GM18520 (cell line): ENCODE results near the gene DNER.
"Not testable (repeated sequence)": the region's sequence is repeated elsewhere in the genome, so short reads cannot be mapped to it uniquely, and the experiment has no call there.

Source experiments
- ATAC-seq: cut with Tn5 transposase; IDR thresholded peaks from one replicate; pipeline ENCODE4 v1.9.1; 2021; ENCODE audit not compliant: unreplicated experiment

DNER gene

DNA sequence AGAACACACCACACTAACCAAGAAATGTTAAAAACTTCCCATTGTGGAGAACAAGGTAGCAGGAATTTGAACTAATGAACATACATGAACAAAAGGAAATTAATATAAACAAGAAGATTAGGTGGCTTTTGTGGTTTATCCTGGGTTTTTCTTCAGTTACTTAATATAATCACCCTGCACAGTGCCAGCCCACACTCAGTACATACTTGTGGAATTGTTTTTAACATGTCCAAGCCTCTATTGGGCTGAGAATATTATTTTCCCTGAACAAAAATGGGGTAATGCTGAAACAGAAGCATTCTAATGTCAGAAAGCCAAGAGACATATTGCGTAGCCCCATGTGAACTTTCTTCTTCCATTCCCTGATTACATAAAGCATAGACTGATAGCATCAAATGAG, 202.8 kb downstream of the DNER start:
- ATAC-seq, result no peak

DNA sequence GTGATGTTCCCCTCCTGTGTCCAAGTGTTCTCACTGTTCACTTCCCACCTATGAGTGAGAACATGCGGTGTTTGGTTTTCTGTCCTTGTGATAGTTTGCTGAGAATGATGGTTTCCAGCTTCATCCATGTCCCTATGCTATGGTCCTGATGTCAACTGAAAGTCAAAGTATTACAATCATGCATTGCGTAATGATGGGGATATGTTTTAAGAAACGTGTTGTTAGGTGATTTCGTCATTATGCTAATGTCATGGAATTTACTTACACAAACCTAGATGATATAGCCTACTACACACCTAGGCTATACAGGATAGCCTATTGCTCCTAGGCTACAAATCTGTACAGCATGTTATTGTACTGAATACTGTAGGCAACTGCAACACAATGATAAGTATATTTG, 207.7 kb downstream of the DNER start:
- ATAC-seq, result not testable (repeated sequence)

DNA sequence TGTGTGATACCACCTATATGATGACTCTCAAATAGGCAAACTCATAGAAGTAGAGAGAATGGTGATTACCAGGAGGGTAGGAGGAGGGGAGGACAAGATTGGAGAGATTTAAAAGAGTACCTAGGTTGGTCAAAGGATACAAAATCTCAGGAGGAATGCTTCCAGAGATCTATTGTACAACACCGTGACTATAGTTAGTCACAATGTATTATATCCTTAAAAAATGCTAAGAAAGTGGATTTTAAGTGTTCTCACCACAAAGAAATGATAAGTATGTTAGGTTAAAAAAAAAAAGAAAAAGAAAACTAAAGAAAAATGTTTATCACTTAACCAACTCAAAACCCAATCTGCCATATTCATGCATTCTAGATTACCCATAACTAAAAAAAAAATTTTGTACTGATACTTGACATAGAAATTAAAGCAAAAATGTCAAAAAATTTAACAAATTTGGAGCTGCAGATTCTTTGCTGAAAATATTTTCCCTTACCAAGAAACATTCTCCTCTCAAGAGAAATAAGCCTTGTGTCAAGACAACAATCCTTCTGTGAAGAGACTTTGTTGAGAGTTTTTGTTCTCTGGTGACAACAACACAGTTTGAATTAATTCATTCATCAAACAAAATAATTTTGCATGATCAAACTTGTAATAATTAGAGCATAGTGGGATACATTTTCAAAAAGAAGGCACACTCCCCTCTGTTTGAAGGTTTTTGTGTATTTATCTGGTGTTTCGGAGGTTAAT, 213.1 kb downstream of the DNER start:
- no peak for ATAC-seq

DNA sequence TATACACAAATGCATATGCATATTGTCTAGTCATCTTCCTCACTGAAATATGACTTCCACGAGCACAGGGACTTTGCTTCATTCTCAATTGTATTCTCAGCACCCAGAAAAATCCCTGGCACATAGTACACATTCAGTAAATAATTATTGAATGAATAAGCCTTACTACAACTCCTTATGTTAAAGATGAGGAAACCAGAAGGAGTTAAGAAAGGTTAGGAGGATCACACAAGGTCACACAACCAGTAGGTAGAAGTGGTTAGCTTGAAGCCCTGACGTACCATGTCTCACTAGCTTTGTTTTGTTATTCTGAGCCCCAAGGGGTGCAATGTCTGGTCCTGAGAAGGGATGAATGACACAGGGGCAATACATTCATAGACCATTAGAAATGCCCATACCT, 222.3 kb downstream of the DNER start:
- no peak for ATAC-seq

DNA sequence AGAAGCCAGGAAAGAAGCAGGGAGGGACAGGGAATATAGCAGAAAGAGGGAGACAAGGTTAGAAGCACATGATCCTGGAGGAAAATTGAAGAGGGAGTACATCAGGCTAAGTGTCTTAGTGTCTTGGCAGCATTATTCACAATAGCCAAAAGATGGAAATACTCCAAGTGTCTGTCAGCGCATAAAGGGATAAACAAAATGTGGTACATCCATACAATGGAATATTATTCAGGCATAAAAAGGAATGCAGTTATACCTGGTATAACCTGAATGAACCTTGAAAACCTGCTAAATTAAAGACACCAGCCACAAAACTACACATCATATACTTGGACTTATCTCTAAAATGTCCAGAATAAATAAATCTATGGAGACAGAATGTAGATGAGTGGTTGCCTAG, 224.2 kb downstream of the DNER start:
- no peak for ATAC-seq

DNA sequence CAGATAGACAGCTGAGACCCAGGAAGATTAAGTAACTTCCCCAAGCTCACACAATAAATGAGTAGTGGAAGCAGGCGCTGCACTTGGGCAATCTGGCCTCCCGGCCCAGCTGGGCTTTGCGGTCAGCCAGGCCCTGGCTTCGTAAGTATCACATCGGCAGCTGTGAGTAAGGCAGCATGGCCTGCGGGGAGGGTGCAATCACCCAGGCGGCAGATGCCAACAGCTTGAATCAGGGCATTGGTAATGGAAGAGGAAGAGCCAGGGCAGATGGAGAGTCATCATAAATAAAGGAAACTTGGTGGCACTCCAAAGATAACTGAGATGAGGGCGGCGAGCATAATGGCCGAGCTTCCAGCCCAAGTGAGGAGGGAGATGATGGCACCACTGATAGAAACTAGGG, 225.3 kb downstream of the DNER start:
- ATAC-seq, result no peak

DNA sequence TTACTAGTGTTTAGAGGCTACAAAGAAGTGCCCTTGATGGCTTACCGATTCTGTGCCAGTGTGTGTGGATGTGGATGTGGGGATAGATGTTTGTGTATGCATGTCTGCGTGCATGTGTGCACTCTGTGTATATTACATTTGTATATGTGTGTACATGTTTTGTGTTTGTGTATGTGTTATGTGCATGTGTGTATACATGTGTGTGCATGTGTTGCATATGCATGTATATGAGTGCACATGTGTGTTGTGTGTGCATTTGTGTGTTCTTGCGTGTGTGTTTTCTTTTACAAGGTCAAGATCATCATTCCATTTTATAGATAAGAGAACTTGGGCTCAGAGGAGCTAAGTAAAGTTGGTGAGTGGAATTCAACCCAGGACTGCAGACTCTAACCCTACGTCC, 226.1 kb downstream of the DNER start:
- no peak for ATAC-seq

DNA sequence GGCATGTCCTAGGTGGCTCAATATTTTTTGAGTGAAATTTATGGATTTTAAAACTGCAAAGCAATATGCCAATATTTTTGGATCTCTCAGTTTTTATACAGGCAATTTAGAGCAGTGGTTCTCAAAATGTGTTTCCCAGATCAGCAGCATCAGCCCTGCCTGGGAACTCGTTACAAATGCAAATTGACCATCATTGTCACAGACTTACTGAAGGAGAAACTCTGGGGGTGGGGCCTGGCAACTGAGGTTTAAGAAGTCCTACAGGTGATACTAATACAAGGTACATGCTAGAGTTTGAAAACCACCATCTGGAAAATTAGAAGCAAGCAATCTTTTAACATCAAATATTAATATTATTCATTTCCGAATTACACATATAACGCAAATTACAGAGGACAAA, 227.7 kb downstream of the DNER start:
- ATAC-seq, result no peak

DNA sequence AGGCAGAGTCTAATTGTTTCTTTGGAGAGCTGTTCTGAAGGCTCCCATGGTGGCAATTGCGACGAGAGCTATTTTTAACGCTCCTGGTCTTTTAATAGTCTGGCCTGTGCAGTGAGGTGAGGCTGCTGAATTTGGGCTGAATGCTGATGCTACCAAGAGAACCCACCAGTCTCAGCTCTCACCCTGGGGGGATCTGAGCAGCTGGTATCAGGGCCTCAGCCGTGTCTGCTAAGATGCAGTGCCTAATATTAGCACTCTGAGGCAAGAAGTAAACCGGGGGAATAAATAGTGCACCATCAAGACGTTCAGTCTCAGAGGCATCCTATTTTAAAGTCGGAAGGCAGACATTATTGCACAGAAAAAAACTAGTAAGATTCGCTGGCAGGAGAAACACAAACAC, 228.5 kb downstream of the DNER start:
- ATAC-seq, result no peak

DNA sequence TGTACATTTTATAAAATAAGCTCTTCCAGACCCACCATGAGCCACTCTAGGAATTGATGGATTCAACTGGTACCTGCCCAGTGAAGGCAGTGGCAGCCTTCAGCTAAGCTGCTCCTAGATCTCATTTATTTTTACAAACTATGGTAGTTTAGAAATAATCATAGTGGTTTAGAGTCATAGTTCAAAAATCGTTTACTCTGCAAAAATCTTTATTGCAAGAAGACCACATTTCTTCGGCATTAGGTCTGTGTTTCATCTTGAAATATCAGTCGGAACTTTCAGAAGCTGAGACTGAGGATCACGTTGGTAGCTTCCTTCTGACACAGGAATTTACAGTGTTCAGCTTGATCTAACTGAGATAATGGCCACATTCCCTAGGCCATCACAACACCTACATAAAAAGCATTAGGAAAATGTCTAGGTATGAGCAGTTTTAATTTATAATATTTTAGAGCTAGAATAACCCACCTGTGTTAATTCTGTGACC, 237.0 kb downstream of the DNER start:
- no peak for ATAC-seq

DNA sequence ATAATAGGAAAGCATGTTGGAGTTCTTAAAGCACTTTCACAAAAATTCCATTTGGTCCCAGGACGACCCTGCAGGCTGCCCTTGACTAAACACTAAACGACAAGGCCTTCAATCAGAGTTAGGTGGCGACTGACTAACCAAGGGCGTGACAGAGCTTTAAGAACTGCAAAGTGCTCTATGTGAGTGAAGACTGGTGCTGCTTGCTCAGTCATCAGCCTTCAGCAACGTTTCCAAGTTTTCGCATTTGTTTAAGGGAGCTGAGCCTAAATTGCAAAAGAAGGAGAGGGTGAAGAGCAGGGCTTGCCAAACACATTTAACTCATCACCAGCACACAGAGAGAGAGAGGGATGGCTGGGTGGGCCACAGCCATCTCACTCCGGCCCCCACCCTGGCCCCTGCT, 238.6 kb downstream of the DNER start:
- no peak for ATAC-seq

DNA sequence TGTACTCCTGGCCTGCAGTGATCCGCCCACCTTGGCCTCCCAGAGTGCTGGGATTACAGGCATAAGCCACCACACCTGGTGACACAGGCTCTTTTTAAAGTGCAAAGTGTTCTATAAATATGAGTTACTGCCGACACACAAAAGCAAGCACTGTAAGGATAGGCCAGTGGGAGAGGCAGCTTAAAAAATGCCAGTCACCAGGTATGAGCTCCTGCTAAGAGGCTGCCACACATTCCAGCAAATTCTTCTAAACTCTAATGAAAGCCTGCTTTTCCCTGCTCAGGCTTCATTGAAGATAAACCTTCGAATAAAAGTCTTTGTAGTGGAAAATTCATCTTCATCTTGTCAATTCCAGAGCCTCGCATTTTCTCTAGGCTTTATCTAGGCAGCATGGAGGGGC, 240.2 kb downstream of the DNER start:
- no peak for ATAC-seq

DNA sequence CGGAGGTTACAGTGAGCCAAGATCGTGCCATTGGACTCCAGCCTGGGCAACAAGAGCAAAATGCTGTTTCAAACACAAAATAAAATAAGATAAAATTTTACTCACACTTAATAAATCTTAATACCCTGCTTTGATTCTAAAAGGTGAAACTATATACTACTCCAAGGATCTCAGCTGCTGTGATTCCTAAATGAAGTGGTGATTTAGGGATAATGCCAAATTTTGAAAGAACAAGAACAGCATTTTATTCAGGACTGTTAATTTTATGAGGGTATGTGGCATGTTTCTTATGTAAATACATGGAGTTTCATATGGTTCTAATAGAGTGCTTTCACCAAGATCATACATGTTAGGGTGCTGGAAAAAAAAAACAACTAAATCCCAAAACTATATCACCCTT, 243.6 kb downstream of the DNER start:
- ATAC-seq, result no peak

DNA sequence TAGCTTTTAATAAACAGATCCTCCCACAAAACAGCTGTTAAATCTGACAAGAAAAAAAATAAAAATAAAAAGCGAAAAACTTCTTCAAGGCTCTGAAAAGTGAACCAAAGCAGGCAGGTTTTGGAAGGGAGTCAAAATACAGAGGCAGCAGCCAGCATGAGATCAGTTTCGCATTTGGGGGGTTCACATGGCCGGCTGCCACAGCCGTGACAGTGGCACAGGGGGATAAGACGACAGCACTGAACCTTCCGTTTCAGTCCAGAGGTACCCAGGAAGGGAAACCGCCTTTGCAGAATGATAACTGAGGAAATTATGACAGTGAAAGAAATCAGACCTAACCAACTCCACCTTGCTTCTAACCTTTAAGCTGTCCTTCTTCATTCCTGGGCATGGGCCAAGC, 246.6 kb downstream of the DNER start:
- no peak for ATAC-seq

DNA sequence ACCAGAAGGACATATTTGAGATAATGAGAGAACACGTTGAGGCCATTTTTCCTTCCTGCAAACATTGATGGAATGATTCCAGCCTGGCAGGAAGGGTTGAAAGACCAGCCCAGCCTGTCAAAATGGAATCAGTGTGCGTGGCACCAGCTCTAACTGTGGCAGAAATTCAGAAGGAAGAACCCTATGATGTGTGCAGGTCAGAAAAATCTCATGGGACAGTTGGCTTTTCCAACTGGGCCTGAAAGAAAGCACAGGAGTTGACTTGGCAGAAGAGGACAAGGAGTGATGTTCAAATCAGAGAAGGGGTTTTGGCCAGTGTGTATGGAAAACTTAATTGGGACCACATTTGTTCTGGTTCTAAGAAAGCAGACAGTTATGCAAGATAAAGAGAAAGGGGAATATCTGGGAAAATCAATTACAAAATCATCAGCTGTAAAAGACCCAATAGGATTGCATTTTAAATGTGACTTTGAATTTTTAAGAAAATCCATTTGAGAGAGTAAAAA, 250.5 kb downstream of the DNER start:
- ATAC-seq, result no peak

DNA sequence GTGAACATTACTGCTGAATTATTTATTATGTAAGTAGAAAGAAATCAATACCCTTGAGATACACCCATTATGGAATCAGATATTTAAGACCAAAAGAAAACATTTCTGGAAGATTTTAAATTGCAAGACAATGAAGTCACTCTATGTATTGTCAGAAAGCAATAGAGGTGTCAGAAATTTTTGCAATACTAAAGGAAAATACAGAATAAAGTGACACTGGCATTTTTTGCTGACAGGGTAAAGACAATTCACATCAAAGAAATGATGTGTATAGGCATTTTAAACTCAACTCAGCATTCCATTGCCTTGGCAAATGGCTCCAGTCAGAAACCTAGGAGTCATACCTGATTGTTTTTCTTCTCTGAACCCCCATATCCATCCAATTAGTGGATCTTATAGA, 252.2 kb downstream of the DNER start:
- ATAC-seq, result no peak

DNA sequence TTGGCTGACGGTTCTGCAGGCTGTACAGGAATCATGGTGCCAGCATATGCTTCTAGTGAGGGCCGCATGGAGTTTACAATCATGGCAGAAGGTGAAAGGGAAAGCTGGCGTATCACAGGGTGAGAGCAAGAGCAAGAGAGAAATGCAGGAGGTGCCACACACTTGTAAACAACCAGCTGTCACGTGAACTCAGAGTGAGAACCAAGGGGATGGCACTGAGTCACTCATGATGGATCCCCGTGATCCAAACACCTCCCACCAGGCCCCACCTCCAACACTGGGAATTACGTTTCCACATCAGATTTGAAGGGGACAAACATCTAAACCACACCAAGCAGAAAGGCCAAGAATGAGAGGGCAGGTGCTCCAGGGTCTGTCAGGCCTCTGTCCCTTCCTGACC, 258.3 kb downstream of the DNER start:
- no peak for ATAC-seq

DNA sequence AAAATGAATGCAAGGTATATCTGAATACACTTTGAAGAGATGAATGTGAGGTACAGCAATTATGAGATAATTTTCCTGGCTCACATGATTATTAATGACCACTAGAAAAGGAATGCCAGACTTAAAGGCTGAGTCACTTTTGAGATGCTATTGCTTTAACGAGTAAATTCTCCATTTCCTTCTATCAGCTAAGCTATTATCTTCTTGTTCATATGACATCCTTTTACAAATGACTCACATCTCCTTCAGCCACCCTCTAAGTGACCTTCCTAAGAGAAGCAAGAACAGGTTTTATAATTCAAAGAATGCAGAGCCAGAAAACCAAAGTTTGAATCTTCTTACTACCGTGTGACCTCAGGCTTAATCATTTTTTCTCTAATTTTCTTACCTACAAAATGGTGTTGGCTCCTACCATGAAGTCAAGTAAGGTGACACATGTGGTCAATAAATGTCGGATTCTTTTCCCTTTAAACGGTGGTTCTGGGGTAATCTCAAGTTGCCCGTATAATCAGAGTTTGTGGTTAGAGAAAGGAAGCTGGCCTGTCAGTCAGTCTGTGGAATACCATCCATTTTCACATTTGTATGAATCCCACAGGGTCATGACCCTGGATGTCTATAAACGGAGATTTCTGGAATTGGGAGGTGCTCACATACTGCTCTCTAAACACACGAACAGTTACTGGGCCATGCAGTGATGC, 259.3 kb downstream of the DNER start:
- no peak for ATAC-seq

DNA sequence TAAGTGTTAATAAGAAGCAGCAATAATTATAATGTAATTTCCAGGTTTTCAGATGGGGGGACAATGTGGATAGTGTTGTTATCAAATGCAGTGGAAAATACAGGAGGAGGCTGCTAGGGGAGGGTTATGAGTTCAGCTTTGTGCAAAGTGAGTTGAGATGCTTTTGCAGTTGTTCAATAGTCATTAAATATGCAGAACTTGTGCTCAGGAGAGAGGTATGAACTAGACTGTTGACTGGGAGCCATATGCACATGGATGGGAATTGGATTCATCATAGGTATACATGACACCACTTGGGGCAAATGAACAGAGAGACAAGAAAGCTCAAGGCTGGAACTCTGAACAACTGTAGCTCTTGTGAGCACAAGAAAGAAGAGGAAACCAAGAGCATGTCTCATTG, 261.1 kb downstream of the DNER start:
- no peak for ATAC-seq

DNA sequence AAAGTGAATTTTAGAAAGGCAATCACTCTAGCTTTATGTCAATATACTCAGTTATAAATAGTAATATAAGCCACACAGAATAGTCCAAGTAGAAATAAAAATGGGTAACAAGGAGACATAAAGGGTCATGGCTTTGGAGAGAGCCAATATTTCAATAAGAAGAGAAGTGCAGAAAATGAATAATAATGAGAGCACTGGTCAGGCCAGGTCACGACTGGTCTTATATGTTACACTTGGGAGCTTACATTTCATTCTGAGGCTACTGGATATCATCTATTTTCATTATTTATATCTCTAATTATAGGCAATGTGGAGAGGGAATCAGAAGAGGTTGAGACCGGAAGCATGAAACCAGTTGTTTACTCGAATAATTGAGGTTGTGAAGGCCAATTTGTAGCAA, 262.5 kb downstream of the DNER start:
- no peak for ATAC-seq

DNA sequence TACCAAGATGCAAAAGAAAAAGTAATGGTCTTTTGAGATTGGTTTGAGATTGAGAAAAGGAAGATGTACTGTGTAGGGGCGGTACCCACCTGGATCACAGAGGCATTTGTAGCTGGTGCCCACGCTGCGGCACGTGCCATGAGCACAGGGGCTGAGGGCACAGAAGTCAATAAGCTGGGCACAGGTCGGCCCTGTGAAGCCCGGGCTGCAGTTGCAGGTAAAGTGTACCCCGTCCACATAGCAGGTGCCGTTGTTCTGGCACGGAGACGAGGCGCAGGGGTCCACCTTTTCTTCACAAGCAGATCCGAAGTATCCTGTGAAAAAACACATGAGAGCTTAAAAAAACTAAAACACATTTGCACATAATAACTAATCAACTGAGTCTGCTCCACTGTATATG, 267.1 kb downstream of the DNER start:
- no peak for ATAC-seq

DNA sequence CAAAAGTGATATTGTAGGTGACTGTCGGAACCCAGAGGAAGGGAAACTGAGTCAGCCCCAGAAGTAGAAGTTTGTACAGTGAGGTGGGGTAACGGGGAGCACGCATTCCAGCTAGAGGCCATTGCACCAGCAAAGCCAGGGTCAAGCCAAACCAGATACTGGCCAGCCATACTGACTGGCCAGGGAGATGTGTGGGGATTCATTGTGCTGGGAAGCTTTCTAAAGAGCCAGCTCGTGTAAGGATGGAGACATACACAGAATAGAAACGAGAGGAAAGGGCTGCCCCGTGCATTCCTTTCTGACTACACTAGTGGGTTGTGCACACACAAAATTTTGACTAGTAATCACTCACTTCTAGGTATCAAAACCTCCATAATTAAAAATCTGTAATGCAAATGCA, 268.0 kb downstream of the DNER start:
- no peak for ATAC-seq
